GM18505 (cell line): Measurements from ENCODE around the gene CEP78.
"Not testable (repeated sequence)": the region's sequence is repeated elsewhere in the genome, so short reads cannot be mapped to it uniquely, and the experiment has no call there.

Experiments
- ATAC-seq: cut with Tn5 transposase; IDR thresholded peaks from one replicate; pipeline ENCODE4 v1.9.1; 2021; ENCODE audit not compliant: unreplicated experiment
- POLR2A ChIP-seq: IDR thresholded peaks from 4 replicates; pipeline ENCODE4 v1.6.1; 2011; ENCODE audit warnings: borderline replicate concordance; ENCODE audit not compliant: insufficient read depth, insufficient read length; ENCODE audit errors: extremely low read depth

CEP78 gene

GRCh38 chr9:78249542-78249941 is 13.7 kb downstream of the CEP78 start:
- ATAC-seq: no peak
- no peak for TF ChIP-seq POLR2A

GRCh38 chr9:78252616-78253015 is 16.7 kb downstream of the CEP78 start:
- TF ChIP-seq POLR2A: no peak
- no peak for ATAC-seq

- ATAC-seq: no peak
- no peak for TF ChIP-seq POLR2A
Measured at GRCh38 chr9:78253285-78253684, 17.4 kb downstream of the CEP78 start.

DNA sequence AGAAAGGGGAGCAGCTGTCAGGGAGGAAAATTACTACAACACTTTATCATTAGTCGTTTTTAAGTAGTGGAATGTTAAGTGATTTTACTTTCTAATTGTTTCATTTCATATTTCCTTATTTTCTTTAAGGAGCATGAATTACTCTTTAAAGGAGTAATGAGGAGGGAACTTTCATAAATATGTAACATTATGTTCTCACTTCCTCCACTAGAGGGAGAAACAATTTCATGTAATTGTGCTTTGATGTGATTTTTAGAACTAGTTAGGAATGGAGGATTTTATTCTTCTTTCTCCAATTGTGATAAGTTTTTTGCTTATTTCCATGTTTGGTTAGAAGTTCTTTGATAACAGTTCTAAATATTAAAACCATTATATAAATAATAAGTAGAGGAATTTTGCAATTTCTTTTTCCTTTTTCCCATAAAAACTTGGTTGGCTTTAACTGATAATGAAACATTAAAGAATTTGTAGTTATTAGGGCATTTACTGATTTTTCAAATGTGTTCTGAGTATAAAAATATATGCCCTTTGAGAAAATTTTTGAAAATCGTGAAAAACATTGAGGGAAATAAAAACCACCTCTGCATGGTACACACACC is 25.6 kb downstream of the CEP78 start:
- no peak for ATAC-seq
- no peak for TF ChIP-seq POLR2A

GRCh38 chr9:78262655-78263054 is 26.8 kb downstream of the CEP78 start:
- TF ChIP-seq POLR2A: no peak
- ATAC-seq: no peak

DNA sequence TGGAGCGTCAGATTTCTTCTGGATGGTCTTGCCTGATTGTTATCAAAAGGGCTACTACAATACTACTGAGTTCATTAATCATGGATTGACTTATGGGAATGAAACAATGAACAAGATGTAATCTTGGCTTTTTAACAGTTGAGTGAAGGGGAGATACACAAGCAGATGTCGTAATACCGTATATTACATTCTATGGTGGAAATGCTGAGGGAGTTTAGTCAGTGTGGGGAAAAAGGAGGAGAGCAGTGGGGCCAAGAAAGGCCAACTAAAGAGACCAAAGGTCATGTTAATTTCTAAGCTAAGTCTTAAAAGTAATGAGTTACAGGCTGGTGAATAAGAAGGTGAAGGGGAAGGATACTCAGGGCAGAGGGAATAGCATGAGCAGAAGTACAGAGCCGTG is 32.0 kb downstream of the CEP78 start:
- ATAC-seq: no peak
- TF ChIP-seq POLR2A: no peak

DNA sequence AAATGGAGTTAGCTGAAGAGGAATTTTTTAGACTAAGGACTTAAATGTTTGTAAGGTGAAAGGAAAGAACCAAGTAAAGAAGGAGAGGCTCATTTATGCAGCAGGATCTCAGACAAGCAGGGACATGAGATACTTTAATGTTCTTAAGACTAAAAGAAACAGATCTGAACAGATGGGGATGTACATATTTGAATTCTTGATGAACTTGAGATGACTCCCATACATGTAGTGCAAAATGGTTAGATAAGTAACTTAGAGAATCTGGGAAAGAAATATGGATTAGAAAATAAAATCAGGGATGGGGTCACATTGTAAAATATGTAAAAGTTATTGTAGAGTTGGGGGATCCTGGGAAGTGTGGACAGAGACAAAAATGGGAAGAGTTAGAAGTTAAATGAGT is 33.9 kb downstream of the CEP78 start:
- no peak for ATAC-seq
- TF ChIP-seq POLR2A: no peak

- ATAC-seq: no peak
- no peak for TF ChIP-seq POLR2A
Measured at GRCh38 chr9:78272307-78272706, 36.4 kb downstream of the CEP78 start.

DNA sequence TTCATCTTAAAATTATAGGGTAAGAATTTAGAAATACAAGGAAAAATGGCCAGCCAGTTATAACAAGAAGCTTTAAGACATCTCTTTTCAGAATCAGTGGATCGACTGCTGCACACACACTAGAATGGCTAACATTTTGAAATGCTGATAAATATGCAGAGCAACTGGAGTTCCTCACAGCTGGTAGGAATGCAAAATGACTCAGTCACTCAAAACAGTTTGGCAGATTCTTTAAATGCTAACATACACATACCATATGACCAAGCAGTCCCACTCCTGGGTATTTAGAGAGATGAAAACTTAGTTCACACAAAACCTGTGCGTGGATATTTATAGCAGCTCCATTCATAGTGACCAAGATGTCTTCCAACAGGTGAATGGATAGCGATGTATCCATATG is 37.9 kb downstream of the CEP78 start:
- ATAC-seq: no peak
- no peak for TF ChIP-seq POLR2A

GRCh38 chr9:78278177-78278777 is 42.4 kb downstream of the CEP78 start:
- no peak for ATAC-seq
- no peak for TF ChIP-seq POLR2A

- no peak for TF ChIP-seq POLR2A
- ATAC-seq: no peak
Measured at GRCh38 chr9:78278801-78279200, 42.9 kb downstream of the CEP78 start.

DNA sequence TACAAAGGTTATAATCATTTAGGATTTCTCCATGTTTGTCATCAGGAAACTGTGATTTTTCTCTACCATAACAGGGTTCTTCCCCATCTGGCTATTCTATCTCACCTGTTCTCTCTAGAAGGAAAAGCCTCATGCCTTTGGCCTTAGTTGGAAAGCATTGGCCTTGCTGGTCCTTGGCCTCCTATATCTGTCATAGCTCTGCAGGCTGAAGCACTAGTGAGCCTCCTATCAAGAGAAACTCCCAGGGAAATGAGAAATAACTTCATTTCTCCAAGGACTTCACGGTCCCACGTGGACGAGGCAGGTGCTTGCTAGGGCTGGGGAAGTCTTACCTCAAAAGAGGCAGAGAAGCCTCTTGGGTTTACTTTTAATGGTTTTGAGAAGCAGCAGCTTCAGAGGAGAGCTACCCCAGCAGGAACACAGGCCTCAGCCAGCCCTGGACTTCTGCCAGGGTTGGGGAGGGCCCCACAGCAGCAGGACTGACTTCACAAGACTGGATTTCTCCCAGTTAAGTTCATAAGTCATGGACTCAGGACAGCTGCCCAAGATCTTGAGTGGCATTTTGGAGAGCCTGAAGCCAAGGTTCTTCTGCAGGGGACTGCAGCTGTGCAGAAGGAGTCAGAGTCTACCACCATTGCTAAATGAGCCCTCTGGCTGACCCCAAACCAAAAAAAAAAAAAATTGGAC is 45.2 kb downstream of the CEP78 start:
- TF ChIP-seq POLR2A: no peak
- ATAC-seq: no peak

- ATAC-seq: not testable (repeated sequence)
Measured at GRCh38 chr9:78284181-78284580, 48.3 kb downstream of the CEP78 start.

DNA sequence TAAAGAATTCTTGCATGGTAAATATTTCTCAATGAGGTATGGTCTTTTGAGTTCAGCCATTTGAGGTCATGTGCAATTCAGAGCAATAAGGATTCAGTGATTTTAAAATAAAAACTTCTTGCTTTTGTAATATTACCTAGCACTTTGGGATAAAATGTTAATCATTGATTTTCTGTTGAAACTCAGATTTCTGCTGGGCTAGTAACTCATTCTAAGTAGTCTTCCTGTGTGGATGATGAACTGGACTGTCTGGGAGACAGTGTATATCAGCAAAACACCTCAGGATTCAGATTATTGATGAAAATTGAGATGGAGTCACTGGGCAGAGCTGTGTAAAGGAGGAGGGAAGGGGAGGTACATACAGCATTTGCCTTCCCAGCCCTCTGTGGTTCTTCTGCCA is 50.2 kb downstream of the CEP78 start:
- no peak for ATAC-seq
- TF ChIP-seq POLR2A: no peak
